MM.1S (cell line): ENCODE data around the gene DUSP9.

ENCODE experiments used
- EZH2 ChIP-seq: fragments of 300-600 bp; sonication (generic); optimal IDR thresholded peaks from 2 replicates; pipeline ENCODE3; 2017; ENCODE audit warnings: low read depth, mild to moderate bottlenecking, antibody characterized with exemption, low read length, mixed read lengths
- TF ChIP-seq, protein P1 (sequence below): fragments of 300-600 bp; sonication (generic); IDR thresholded peaks from 2 replicates; pipeline ENCODE4 v1.5.1; 2016; ENCODE audit warnings: antibody characterized with exemption, low read length, mixed read lengths

GRCh38 chrX:153689654-153690465 lies 42.9 kb downstream of the DUSP9 start:
- TF ChIP-seq, protein P1, sequence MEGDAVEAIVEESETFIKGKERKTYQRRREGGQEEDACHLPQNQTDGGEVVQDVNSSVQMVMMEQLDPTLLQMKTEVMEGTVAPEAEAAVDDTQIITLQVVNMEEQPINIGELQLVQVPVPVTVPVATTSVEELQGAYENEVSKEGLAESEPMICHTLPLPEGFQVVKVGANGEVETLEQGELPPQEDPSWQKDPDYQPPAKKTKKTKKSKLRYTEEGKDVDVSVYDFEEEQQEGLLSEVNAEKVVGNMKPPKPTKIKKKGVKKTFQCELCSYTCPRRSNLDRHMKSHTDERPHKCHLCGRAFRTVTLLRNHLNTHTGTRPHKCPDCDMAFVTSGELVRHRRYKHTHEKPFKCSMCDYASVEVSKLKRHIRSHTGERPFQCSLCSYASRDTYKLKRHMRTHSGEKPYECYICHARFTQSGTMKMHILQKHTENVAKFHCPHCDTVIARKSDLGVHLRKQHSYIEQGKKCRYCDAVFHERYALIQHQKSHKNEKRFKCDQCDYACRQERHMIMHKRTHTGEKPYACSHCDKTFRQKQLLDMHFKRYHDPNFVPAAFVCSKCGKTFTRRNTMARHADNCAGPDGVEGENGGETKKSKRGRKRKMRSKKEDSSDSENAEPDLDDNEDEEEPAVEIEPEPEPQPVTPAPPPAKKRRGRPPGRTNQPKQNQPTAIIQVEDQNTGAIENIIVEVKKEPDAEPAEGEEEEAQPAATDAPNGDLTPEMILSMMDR, result no peak
- no peak for TF ChIP-seq EZH2
